Posterior vena cava (tissue), 2 donors: ENCODE data around the gene C1QTNF2. TPM values are rescaled to one million over a fixed set of nuclear protein-coding genes. Genes with fewer than 3 reads are reported as not detected.
"Not testable (repeated sequence)": the region's sequence is repeated elsewhere in the genome, so short reads cannot be mapped to it uniquely, and the experiment has no call there.

Source experiments
- DNase-seq: peaks from one replicate; pipeline ENCODE4 v3.0.0-alpha.2; 2020; ENCODE audit warnings: low spot score
- intact Hi-C, 2 donors: fragments of 100-400 bp; cut with DNase I; formaldehyde crosslinking; loops; one replicate each; pipeline versions ENCODE4 v1.14.1 to v1.14.2; 2022 to 2023
- total RNA-seq, 2 donors: library from RNA; stranded (reverse); fragmentation: NEBNext Ultra II Directional; extraction: Animal tissue kit (Norgen Biotek cat#: 25700); gene quantifications; one replicate each; pipeline ENCODE4 v1.2.1, GENCODE V29; 2021
- donor health status: DM: yes; HTN: yes; CAD: no.
- donor health status: DM: yes; HTN: yes; CAD: no.

The C1QTNF2 gene
- total RNA-seq, 2 donors from 2014 or later, result 7.1 to 9.7 TPM

DNA sequence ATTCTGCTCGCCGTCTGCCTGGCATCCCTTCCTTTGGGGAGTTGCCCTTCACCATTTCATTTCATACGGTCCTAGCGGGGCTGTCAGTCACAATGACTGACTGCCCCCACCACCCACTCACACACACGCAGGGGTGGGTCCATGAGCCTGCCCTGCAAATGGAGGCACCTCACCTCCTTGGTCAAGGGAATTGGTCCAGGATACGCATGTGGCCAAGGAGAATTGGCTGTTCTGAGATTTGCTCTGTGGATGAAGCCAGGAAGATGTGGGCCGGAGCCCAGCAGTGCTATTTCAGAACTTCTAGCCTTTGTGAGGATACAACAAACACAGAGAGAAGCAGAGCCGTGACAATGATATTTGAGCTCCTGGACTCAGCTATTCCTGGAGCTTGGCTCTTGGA, 17.0 kb downstream of the C1QTNF2 start:
- intact Hi-C loops, result no loop called here
- DNase-seq, result peak; percentile 90

DNA sequence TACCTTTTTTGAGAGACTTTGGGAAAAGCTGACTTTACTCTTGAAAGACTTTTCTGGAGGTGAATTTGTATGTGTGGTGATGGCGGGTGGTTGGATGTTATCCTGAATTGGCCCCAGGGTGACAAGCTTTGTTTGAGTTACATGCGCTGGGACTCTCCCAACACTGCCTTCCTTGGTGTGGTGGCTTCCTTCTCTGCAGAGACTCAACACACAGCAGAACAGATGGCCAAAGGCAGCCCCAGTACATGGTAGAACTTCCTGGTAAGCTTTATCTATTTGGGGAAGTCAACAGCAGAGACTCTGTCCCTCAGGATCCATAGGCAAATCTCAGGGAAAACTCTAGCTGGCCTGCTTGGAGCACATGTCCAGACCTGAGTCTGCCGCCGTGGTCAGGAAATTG, 18.1 kb downstream of the C1QTNF2 start:
- DNase-seq, result peak; percentile 61
- intact Hi-C loops, result no loop called here

DNA sequence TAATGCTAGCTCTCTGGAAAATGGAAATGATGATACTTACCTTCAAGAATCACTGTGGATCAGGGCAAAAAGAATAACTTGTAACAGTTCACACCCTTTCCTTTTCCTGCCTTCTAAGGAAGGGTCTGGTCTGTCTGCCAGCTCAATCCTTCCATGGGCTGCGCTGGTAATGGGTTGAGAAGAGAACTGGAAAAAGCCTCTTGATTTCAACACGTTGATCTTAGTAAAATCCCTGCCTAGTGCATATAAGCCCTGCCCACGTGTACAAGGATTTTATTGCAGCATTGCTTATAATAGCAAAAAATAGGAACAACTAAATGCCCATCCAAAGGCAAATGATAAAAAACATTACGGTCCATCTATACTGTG, 20.5 kb downstream of the C1QTNF2 start:
- DNase-seq, result no peak
- intact Hi-C loops, result loop anchor here (5.0 kb wide), 2 partner anchors 42 to 328 kb away; no protein-coding TSS in a partner anchor

DNA sequence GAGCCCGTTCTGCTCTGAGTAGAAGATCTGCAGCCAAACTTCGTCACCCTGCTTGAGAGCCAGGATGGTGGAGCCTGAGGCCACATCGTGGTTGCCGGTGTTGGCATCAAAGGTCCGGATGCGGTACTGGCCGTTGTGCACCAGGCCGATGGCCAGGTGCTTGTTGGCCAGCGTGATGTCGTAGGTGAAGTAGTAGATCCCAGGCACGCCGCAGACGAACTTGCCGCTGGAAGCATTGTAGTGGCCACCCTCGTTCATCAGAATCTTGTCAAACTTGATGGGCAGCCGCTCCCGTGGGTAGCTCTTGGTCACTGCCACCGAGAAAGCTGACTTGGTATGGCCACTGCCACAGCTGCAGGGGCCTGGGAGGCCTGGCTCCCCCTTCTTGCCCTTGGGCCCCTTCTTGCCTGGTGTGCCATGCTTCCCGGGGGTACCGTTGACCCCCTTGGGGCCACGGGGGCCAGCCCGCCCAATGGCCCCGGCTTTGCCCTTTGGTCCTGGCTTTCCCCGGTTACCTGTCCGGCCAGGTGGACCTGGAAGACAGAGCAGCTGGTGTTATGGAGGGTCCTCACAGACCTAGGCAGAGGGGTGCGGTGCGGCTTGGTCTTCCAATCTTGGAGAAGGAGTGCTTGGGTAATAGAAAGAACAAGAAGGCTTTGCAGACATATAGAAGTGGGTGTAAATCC, 21.0 kb downstream of the C1QTNF2 start:
- no peak for DNase-seq
- intact Hi-C loops, result loop anchor here (5.0 kb wide), 2 partner anchors 43 to 327 kb away; no protein-coding TSS in a partner anchor

DNA sequence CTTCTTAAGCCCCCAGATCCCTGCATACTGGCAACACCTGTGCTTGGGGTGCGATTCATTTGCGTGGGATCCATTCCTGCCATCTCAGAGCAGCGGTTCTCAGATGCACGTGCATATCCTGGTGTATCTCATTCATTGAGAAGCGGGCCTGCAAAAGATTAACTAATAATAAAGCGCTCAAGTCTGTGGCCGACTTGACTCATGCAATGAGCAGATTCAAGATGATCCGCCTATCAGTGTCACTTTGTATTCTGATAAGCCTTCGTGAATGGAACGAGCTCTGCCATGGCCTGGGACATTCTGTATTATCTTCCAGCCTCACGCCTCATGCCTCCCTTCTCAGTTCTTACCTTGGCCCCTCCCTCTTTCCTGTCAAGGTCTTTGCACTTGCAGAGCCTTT, 22.3 kb downstream of the C1QTNF2 start:
- intact Hi-C loops, result loop anchor here (5.0 kb wide), 2 partner anchors 44 to 326 kb away; no protein-coding TSS in a partner anchor
- no peak for DNase-seq

DNA sequence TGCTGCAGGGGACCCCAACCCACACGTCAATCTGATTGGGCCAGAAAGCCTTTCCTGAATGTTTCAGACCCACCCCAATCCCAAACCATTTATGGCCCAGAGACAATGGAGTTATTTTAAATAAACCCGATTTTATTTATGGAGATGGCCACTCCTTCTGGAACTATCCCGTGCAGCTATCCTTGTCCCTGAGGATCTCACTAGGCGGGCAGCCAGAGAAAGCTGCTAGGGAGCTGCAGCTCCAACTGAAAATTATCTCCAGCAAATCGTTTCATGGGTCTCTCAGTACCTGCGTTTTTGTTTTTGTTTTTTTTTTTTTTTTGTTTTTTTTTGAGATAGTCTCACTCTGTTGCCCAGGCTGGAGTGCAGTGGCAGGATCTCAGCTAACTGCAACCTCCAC, 23.0 kb downstream of the C1QTNF2 start:
- intact Hi-C loops, result loop anchor here (5.0 kb wide), 2 partner anchors 45 to 325 kb away; no protein-coding TSS in a partner anchor
- DNase-seq, result no peak

DNA sequence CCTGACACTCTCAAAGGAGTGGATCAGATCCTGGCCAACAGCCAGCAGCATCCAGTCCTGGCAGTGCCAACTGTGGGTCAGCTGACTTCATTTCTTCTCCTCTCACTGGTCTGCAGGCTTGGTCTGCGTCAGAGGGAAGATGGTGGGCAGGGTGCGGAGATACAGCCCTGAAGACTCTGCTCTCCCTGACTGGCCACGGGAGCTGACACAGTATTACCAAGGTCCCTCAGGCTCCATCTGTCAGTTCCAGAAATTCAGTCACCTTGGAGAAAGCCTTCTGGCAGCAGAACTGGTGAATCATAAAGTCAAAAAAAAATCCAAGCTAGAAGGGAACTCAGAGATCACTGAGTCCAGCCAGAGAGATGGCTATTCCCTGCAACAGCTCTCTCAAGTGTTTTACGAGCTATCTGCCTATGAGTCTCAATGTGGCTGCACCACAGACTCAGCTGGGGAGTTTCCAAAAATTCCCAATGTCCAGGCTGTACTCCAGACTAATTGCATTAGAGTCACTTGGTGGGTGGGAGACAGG, 27.9 kb downstream of the C1QTNF2 start:
- DNase-seq, result no peak
- intact Hi-C loops, result loop anchor here in 1 of 2 donors (1.0 kb wide), 1 partner anchor 144 kb away; no protein-coding TSS in a partner anchor

DNA sequence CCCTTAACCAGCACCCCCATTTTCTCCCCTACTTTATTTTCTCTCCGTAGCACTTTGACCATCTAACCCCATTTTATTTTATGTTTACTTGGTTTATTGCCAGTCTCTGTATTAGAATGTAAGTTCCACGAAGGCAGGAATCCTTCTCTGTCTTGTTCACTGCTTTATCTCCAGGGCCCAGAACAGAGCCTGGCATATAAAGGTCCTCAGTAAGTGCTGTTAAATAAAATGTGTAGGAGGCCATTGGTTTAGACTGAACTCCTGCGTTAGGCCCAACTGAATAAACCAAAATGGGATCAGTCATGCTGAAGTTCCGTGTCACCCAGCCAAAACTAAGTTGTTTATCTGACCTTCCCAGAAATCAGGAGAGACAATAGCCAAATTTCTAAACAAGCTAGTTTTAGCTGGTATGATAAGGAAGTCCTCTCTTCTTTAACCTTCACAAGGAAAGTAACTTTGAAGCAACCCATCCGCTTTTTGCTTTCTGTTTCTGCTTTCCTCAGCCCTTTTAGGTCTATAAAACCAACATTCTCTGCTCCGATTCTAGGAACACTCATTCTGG, 29.0 kb downstream of the C1QTNF2 start:
- intact Hi-C loops, result no loop called here
- DNase-seq, result no peak

DNA sequence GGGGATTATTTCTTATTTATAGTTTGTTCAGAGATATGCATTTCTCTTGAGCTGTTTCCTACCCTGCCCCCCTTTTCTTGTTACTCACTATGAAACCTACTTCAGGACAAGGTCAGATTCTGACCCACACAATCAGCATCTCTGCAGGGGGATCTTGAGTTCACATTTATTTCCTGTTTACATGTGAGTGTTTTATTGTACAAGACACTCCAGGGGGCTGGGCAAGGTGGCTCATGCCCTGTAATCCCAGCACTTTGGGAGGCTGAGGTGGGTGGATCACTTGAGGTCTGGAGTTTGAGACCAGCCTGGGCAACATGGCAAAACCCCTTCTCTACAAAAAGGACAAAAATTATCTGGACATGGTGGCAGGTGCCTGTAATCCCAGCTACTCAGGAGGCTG, 29.9 kb downstream of the C1QTNF2 start:
- intact Hi-C loops, DNase-seq: not testable (repeated sequence)

DNA sequence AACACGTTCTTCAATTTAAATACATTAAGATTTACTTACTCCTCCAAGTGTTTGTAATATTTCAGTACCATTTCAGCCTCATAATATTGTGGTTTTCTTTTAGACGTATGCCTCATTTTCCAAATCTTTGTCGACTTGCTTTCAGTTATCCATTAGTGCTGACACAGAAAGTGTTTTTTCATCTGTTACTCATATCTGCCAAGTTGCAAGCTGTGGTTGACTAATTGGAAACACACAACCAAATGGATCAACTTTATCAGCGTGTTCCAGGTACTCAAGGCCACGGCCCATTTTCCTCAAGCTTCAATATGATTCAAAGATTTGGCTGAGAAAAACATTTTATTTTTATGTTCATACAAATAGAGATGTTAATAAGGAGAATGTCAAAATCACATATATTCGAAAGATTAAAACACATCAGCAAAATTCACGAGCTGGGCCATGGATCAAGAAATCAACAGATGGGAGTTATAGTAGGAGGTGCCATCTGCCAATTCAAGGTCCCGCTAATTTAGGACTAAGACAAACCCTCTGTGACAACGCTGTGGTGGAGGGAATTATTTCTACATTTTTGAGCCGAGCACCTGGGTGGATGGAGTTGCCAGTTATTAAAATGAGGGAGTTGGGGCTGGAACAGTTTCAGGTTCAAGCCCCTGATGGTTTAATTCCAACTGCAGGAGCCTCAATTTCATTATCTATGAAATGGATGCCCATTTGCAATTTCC, 30.9 kb downstream of the C1QTNF2 start:
- DNase-seq, result no peak
- intact Hi-C loops, result no loop called here

DNA sequence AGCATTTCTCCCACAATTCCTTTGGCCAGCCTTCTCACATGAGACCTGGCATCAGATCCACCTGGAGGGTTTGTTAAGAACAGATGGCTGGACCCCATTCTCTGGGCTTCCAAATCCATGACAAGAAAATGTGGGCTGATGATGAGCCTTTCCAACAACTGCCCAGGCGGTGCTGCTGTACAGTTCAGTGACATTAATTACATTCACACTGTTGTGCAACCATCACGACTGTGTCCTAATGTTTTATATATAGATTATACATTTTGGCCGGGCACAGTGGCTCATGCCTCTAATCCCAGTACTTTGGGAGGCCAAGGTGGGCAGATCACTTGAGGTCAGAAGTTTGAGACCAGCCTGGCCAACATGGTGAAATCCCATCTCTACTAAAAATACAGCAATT, 35.7 kb downstream of the C1QTNF2 start:
- intact Hi-C loops, result not testable (repeated sequence)

DNA sequence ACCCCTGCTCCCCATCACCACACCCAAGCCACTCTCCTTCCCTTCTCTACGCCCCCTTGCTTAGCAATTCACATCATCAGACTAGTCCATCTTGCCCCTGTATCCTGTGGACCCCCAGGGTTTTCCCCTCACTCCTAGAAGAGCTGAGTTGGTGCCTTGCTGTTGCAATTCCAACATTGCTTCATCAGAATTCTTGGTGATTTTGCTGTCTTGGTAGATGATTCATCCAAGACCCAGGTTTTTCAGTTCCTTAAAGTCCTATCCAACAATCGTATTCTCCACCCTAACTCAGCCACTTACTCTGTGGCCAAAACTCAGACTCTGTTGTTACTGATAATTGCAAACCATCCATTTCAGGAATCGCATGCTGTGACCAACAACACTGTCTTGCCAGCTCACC, 36.7 kb downstream of the C1QTNF2 start:
- intact Hi-C loops, result no loop called here
- DNase-seq, result no peak

More for the DNA sequence above, 35.7 kb downstream of the C1QTNF2 start:
- DNase-seq, result not testable (repeated sequence)

DNA sequence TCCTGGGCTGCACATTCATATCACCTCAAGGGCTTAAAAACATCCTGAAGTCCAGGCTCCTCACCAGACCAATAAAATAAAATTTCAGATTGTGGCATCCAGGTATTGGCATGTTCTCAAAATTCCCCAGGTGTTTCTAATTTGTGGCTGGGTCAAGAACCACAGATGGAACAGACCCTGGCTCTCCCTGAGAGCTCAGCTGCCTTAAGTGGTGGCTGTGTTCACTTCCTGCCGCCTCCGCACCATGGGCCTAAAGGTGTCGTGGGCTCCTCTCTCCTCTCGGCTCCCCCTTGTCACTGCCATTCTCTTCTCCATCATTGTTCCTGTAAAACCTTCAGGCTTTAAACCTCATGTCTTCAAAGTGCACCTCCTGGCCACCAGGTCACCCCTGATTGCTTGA, 40.2 kb downstream of the C1QTNF2 start:
- intact Hi-C loops, result loop anchor here in 1 of 2 donors (1.0 kb wide), 1 partner anchor 41 kb away; no protein-coding TSS in a partner anchor
- DNase-seq, result no peak

DNA sequence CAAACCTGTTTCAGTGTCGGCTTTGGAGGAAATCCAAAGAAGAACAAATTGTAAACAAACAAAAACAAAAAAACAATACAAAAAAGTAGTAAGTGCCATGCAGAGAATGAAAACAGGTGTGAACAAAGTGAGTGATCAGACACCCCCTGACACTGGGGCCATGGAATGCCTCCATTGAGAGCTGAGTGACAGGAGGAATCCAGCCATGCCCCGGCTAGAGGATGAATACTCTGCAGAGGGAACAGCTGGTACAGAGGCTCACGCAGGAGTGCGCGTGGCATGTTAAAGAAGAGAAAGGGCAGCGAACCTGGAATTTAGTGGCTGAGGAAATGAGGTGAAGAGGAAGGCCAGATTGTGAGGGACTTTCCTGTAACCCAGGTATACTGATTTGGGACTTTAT, 42.6 kb downstream of the C1QTNF2 start:
- DNase-seq, result no peak
- intact Hi-C loops, result no loop called here

DNA sequence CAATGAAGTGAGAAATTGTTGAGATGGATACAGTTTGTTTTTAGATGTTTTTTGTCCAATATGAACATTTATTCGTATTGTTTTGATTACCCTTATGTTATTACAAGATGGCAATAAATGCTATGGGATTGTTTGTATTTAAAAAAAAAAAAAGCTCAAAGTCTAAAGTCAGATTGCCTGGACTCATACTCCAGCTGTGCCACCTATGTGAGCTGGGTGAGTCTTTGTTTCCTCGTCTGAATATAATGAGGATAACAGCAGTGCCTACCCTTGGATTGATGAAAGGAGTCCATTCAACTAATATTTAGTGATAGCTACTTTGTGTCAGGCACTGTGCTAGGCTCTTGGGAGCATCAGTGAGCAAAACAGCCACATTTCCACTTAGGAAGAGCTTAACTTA, 43.4 kb downstream of the C1QTNF2 start:
- intact Hi-C loops, result no loop called here

DNA sequence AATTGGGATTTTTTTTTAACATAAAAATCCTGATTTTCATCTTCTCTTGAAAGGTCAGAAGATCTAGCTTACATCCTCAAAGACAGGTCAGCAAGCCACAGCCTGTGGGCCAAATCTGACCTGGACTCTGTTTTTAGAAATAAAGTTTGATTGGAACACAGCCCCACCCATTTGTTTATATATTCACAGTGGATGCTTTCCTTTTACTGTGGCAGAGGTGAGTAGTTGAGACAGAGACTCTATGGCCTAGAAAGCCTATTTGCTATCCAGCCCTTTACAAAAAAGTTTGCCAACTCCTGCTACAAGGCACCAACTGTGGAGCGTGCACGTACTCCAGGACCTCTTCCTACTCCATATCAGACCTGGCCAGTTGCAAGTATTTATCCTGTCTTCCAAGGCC, 44.7 kb downstream of the C1QTNF2 start:
- DNase-seq, result no peak
- intact Hi-C loops, result no loop called here

More for the DNA sequence above, 43.4 kb downstream of the C1QTNF2 start:
- DNase-seq, result no peak

DNA sequence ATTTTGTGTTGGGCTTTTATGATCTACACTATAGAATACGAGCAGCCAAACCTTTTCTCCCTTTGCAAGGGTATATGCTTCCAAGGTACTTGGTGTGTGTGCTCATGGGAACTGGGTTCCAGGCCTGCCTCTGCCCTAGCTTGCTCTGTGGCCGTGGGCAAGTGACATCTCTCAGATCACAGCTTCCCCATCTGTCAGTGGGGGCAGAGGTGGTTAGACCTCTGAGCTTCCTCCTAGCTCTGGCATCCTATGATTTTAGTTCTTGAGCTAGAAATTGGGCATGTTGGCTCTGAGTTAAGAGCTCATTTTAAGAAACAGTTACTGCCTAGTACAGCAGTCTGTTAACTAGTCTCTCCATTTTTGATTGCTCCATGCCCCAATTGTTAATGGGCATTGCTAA, 45.5 kb downstream of the C1QTNF2 start:
- intact Hi-C loops, result no loop called here
- no peak for DNase-seq

DNA sequence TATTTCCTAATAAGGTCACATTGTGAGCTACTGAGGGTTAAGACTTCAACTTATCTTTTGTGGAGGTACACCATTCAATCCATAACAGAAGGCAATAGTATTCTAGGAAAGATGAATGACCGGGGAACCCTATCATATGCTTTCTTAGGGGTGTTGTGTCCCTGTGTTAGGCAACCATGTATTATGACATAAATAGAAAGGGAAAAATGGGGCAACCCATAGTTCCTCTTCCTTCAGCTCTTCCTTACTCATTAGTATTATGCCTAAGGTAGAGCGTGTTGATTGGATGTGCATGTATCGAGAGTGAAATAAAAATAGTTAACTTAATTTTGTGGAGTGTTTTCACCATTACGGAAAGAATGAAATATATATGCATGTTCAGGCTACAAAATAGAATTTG, 52.0 kb downstream of the C1QTNF2 start:
- intact Hi-C loops, result no loop called here
- no peak for DNase-seq

DNA sequence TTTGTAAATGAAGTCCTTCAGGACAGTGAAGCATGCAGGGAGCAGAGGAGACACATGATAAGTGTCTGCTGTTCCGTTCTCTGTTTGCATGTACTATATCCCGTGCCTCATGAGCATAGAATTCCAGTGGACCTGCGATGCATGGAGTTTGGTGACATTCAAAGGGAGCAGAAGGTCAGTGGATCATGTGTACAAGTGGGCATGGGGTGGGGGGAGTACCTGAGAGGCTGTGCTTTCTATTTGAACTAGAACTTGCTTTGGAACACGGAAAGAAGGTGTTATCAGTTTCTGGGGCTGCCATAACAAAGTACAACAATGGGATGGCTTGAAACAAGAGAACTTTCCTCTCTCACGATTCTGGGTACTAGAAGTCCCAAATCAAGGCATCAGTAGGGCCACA, 53.0 kb downstream of the C1QTNF2 start:
- DNase-seq, result no peak
- intact Hi-C loops, result no loop called here

DNA sequence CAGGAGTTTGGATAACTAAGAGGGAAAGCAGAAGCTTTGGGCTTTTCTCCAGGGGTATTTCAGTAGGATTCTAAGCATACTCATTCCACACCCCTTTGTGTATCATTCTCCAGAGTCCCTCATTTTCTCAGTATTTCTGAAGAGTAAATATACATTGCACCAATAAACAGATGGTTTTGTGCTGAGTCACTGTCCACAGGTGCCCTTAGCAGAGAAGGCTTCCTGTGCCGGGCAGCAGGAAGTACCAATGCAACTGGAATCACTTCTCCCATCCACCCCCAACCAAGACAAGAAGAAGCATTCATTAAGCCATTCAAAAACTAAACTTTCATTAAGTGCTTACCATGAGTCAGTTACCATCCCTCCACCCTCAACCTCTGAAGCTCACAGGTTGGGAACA, 54.5 kb downstream of the C1QTNF2 start:
- intact Hi-C loops, result no loop called here

More for the DNA sequence above, 54.5 kb downstream of the C1QTNF2 start:
- no peak for DNase-seq
